ENCODE measurements around the gene BIRC7. TPM values are rescaled to one million over a fixed set of nuclear protein-coding genes. Genes with fewer than 3 reads are reported as not detected.

BIRC7 gene
- total RNA-seq, 4 donors from 2014 or later: 0.49 to 3.0 (median 1.7) TPM

- no peak for TF ChIP-seq POLR2A (IDR thresholded peaks at IDR 0.05)
- no peak for TF ChIP-seq EP300 (IDR thresholded peaks at IDR 0.05)
- no peak for TF ChIP-seq CTCF (IDR thresholded peaks at IDR 0.05)
- TF ChIP-seq POLR2AphosphoS5 (IDR thresholded peaks at IDR 0.05): no peak
- no peak for DNase-seq (ENCODE audit: low spot score in 2 of 2)
- no peak overlapping the region for H3K4me3 ChIP-seq
- no peak overlapping the region for H3K27ac ChIP-seq
- H3K9me3 ChIP-seq: no peaks in the 10 kb centered on the region
- H3K36me3 ChIP-seq: peaks cover 64% of the 10 kb centered on the region
- H3K27me3 ChIP-seq: no peaks in the 10 kb centered on the region
- 88% methylated on average over 17 of the region's 17 CpGs for WGBS
- peaks cover 26% of the 10 kb centered on the region for H3K4me1 ChIP-seq
Observed at GRCh38 chr20:63202021-63202420, 33.7 kb upstream of the BIRC7 start.

GRCh38 chr20:63202811-63203526 is 32.7 kb upstream of the BIRC7 start:
- H3K4me3 ChIP-seq: no peak overlapping the region
- no peak for DNase-seq (ENCODE audit: low spot score in 2 of 2)
- H3K4me1 ChIP-seq: peaks cover 20% of the 10 kb centered on the region
- no peaks in the 10 kb centered on the region for H3K27me3 ChIP-seq
- H3K9me3 ChIP-seq: no peaks in the 10 kb centered on the region
- TF ChIP-seq POLR2AphosphoS5 (IDR thresholded peaks at IDR 0.05) (no peak), EP300 (IDR thresholded peaks at IDR 0.05) (no peak), POLR2A (IDR thresholded peaks at IDR 0.05) (no peak), CTCF (IDR thresholded peaks at IDR 0.05) (no peak)
- no peak overlapping the region for H3K27ac ChIP-seq
- 92% methylated on average over 25 of the region's 29 CpGs for WGBS
- H3K36me3 ChIP-seq: peaks cover 67% of the 10 kb centered on the region

GRCh38 chr20:63204362-63204761 is 31.3 kb upstream of the BIRC7 start:
- Histone ChIP-seq H3K4me1 (peaks cover 11% of the 10 kb centered on the region), H3K27me3 (no peaks in the 10 kb centered on the region), H3K4me3 (no peak overlapping the region), H3K9me3 (no peaks in the 10 kb centered on the region), H3K36me3 (peaks cover 74% of the 10 kb centered on the region), H3K27ac (no peak overlapping the region)
- no peak for DNase-seq (ENCODE audit: low spot score in 2 of 2)
- 94% methylated on average over 2 of the region's 5 CpGs for WGBS
- TF ChIP-seq POLR2AphosphoS5 (IDR thresholded peaks at IDR 0.05) (no peak), POLR2A (IDR thresholded peaks at IDR 0.05) (no peak), EP300 (IDR thresholded peaks at IDR 0.05) (no peak), CTCF (IDR thresholded peaks at IDR 0.05) (no peak)

- 73% methylated on average over 3 of the region's 10 CpGs for WGBS
- Histone ChIP-seq H3K4me1 (peaks cover 11% of the 10 kb centered on the region), H3K36me3 (peaks cover 82% of the 10 kb centered on the region), H3K4me3 (no peak overlapping the region), H3K9me3 (no peaks in the 10 kb centered on the region), H3K27ac (no peak overlapping the region), H3K27me3 (no peaks in the 10 kb centered on the region)
- DNase-seq (ENCODE audit: low spot score in 2 of 2): no peak
- TF ChIP-seq POLR2AphosphoS5 (IDR thresholded peaks at IDR 0.05) (no peak), POLR2A (IDR thresholded peaks at IDR 0.05) (no peak), EP300 (IDR thresholded peaks at IDR 0.05) (no peak), CTCF (IDR thresholded peaks at IDR 0.05) (no peak)
Observed at GRCh38 chr20:63205896-63206295, 29.8 kb upstream of the BIRC7 start.

- TF ChIP-seq POLR2A (IDR thresholded peaks at IDR 0.05) (no peak), EP300 (IDR thresholded peaks at IDR 0.05) (no peak), CTCF (IDR thresholded peaks at IDR 0.05) (no peak), POLR2AphosphoS5 (IDR thresholded peaks at IDR 0.05) (no peak)
- H3K9me3 ChIP-seq: no peaks in the 10 kb centered on the region
- peaks cover 84% of the 10 kb centered on the region for H3K36me3 ChIP-seq
- no peaks in the 10 kb centered on the region for H3K27me3 ChIP-seq
- H3K4me3 ChIP-seq: no peak overlapping the region
- peaks cover 18% of the 10 kb centered on the region for H3K4me1 ChIP-seq
- 18% methylated on average over 5 of the region's 11 CpGs for WGBS
- DNase-seq (ENCODE audit: low spot score in 2 of 2): no peak
- H3K27ac ChIP-seq: no peak overlapping the region
Observed at GRCh38 chr20:63206878-63207277, 28.8 kb upstream of the BIRC7 start.
